Keratinocyte (primary cell): ENCODE results near the gene DKK3. TPM values are rescaled to one million over a fixed set of nuclear protein-coding genes. Genes with fewer than 3 reads are reported as not detected.

Experiments used
- DNase-seq: peaks from one replicate; pipeline ENCODE4 v3.0.0-alpha.2; 2011; ENCODE audit warnings: low read depth, missing footprints, low spot score
- FAIRE-seq: peaks from 2 replicates; lab custom pipeline; 2011; peaks lifted over from hg19 to GRCh38; lab: Jason Lieb, UNC
- H2AFZ ChIP-seq: 2 replicates; pipeline ENCODE4 v1.6.0; 2012; ENCODE audit warnings: low read length, control low read depth, inconsistent platforms; ENCODE audit not compliant: control insufficient read depth
- H3K27ac ChIP-seq: 2 replicates; pipeline ENCODE4 v1.5.1; 2011; ENCODE audit warnings: low read length; ENCODE audit not compliant: control insufficient read depth, insufficient read depth
- H3K27me3 ChIP-seq: 3 replicates; pipeline ENCODE4 v1.6.0; 2011; ENCODE audit warnings: low read length; ENCODE audit not compliant: control insufficient read depth, insufficient read depth; ENCODE audit errors: extremely low read depth
- H3K36me3 ChIP-seq, 2 experiments: 2 replicates in 1 of 2; 3 replicates in 1 of 2; pipeline ENCODE4 v1.5.1; 2011; ENCODE audit warnings: low read length in 2 of 2, mild to moderate bottlenecking in 1 of 2; ENCODE audit not compliant: control insufficient read depth in 2 of 2, insufficient read depth in 2 of 2; ENCODE audit errors: extremely low read depth in 1 of 2
- H3K4me1 ChIP-seq: 3 replicates; pipeline ENCODE4 v1.5.1; 2011; ENCODE audit warnings: low read length; ENCODE audit not compliant: control insufficient read depth, insufficient read depth; ENCODE audit errors: extremely low read depth
- H3K4me2 ChIP-seq: 3 replicates; pipeline ENCODE4 v1.6.0; 2011; ENCODE audit warnings: low read depth, low read length; ENCODE audit not compliant: control insufficient read depth, insufficient read depth; ENCODE audit errors: extremely low read depth
- H3K4me3 ChIP-seq, 3 experiments: fragments of 200-600 bp in 1 of 3; sonication (generic) in 1 of 3; 2 replicates in 2 of 3; 3 replicates in 1 of 3; pipeline ENCODE4 v1.5.1; 2011 to 2016; ENCODE audit warnings: low read length in 3 of 3, mild to moderate bottlenecking in 3 of 3, control low read depth in 2 of 3, inconsistent platforms in 1 of 3, low read depth in 1 of 3, mixed read lengths in 1 of 3, mixed run types in 1 of 3, moderate library complexity in 1 of 3; ENCODE audit not compliant: control insufficient read depth in 2 of 3, insufficient read depth in 2 of 3; ENCODE audit errors: extremely low read depth in 1 of 3
- H3K79me2 ChIP-seq: 2 replicates; pipeline ENCODE4 v1.6.0; 2012; ENCODE audit warnings: low read length; ENCODE audit not compliant: control insufficient read depth, insufficient read depth
- H3K9ac ChIP-seq: 3 replicates; pipeline ENCODE4 v1.6.0; 2011; ENCODE audit warnings: low read length; ENCODE audit not compliant: control insufficient read depth, insufficient read depth; ENCODE audit errors: extremely low read depth
- H3K9me1 ChIP-seq: 3 replicates; pipeline ENCODE4 v1.6.0; 2011; ENCODE audit warnings: low read length; ENCODE audit not compliant: control insufficient read depth, insufficient read depth; ENCODE audit errors: extremely low read depth
- H3K9me3 ChIP-seq: 2 replicates; pipeline ENCODE4 v1.5.1; 2012; ENCODE audit warnings: low read depth, low read length; ENCODE audit not compliant: control insufficient read depth
- H4K20me1 ChIP-seq: 3 replicates; pipeline ENCODE4 v1.6.0; 2011; ENCODE audit warnings: low read length; ENCODE audit not compliant: control insufficient read depth, insufficient read depth; ENCODE audit errors: extremely low read depth
- EZH2 ChIP-seq: IDR thresholded peaks from one replicate; pipeline ENCODE4 v1.6.1; 2012; ENCODE audit warnings: inconsistent platforms, mild to moderate bottlenecking, low read length, moderate library complexity
- dilution Hi-C: fragments of 300-500 bp; cut with MboI; formaldehyde crosslinking; loops from one replicate; pipeline ENCODE4 v1.7.0; 2020; ENCODE audit warnings: low sequenced_read_pairs; ENCODE audit not compliant: extremely low pct_ligation_motif_present
- polyA plus RNA-seq, 5 experiments: library from polyadenylated mRNA; depleted of rRNA in 3 of 5; stranded (reverse) in 3 of 5; stranded (forward) in 1 of 5; unstranded in 1 of 5; fragments of >200 nt; gene quantifications; 1 replicate in 1 of 5; 2 replicates in 3 of 5; 3 replicates in 1 of 5; pipeline versions ENCODE4 v1.2.1 to v1.2.3, GENCODE V29; 2011 to 2012; ENCODE audit warnings: missing spikeins in 2 of 5, low read depth in 1 of 5, low replicate concordance in 1 of 5
- TF ChIP-seq, protein P1 (sequence below), 3 experiments: IDR thresholded peaks in 1 of 3; conservative IDR thresholded peaks in 1 of 3; optimal IDR thresholded peaks in 1 of 3; 2 replicates in 2 of 3; 3 replicates in 1 of 3; pipeline versions ENCODE3 to v1.5.1; 2011; ENCODE audit warnings: low read length in 3 of 3, mild to moderate bottlenecking in 3 of 3, moderate library complexity in 2 of 3, control low read depth in 1 of 3, inconsistent platforms in 1 of 3; ENCODE audit not compliant: insufficient read depth in 2 of 3; ENCODE audit errors: extremely low read depth in 1 of 3

The DKK3 gene
- polyA plus RNA-seq, 1 donor (not counting 4 experiments of a cell fraction or from before 2014, with no cell fraction given), result 712 TPM

DNA sequence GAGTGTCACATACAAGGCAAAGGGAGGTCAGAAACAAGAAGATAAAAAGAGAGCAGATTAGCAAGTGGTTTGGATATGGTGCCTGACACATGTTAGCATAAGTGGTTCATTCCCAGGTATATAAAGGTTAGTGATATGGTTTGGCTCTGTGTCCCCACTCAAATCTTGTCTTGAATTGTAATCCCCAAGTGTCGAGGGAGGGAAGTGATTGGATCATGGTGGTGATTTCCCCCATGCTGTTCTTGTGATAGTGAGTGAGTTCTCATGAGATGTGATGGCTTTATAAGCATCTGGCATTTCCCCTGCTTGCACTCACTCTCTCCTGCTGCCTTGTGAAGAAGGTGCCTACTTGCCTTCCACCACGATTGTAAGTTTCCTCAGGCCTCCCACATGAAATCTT, 12.1 kb upstream of the DKK3 start:
- TF ChIP-seq, protein P1, sequence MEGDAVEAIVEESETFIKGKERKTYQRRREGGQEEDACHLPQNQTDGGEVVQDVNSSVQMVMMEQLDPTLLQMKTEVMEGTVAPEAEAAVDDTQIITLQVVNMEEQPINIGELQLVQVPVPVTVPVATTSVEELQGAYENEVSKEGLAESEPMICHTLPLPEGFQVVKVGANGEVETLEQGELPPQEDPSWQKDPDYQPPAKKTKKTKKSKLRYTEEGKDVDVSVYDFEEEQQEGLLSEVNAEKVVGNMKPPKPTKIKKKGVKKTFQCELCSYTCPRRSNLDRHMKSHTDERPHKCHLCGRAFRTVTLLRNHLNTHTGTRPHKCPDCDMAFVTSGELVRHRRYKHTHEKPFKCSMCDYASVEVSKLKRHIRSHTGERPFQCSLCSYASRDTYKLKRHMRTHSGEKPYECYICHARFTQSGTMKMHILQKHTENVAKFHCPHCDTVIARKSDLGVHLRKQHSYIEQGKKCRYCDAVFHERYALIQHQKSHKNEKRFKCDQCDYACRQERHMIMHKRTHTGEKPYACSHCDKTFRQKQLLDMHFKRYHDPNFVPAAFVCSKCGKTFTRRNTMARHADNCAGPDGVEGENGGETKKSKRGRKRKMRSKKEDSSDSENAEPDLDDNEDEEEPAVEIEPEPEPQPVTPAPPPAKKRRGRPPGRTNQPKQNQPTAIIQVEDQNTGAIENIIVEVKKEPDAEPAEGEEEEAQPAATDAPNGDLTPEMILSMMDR (optimal IDR thresholded peaks at IDR 0.05 in 1 of 3, IDR thresholded peaks at IDR 0.05 in 1 of 3, conservative IDR thresholded peaks at IDR 0.05 in 1 of 3; ENCODE audit: extremely low read depth in 1 of 3, insufficient read depth in 2 of 3, low read length in 3 of 3), result no peak
- TF ChIP-seq EZH2, result no peak
- FAIRE-seq (no peak), DNase-seq (no peak)
- no peak overlapping the region for H3K4me3 ChIP-seq
- H2AFZ ChIP-seq, result no peak overlapping the region
- no peak overlapping the region for H3K4me2 ChIP-seq
- dilution Hi-C loops, result no loop called here
- no peaks in the 10 kb centered on the region for H3K79me2 ChIP-seq
- no peaks in the 10 kb centered on the region for H3K27me3 ChIP-seq
- H3K36me3 ChIP-seq, result no peaks in the 10 kb centered on the region
- no peak overlapping the region for H3K27ac ChIP-seq
- no peaks in the 10 kb centered on the region for H3K9me1 ChIP-seq
- H3K9ac ChIP-seq, result no peak overlapping the region
- H4K20me1 ChIP-seq, result no peaks in the 10 kb centered on the region
- peaks cover 5% of the 10 kb centered on the region for H3K4me1 ChIP-seq
- H3K9me3 ChIP-seq, result no peaks in the 10 kb centered on the region

GRCh38 chr11:12019866-12020416, 11.5 kb upstream of the DKK3 start:
- H4K20me1 ChIP-seq, result no peaks in the 10 kb centered on the region
- H3K36me3 ChIP-seq, result no peaks in the 10 kb centered on the region
- no peaks in the 10 kb centered on the region for H3K27me3 ChIP-seq
- no peak overlapping the region for H3K4me2 ChIP-seq
- no peak for FAIRE-seq
- no peaks in the 10 kb centered on the region for H3K9me3 ChIP-seq
- no peaks in the 10 kb centered on the region for H3K79me2 ChIP-seq
- TF ChIP-seq EZH2, result no peak
- TF ChIP-seq, protein P1 (optimal IDR thresholded peaks at IDR 0.05 in 1 of 3, IDR thresholded peaks at IDR 0.05 in 1 of 3, conservative IDR thresholded peaks at IDR 0.05 in 1 of 3; ENCODE audit: extremely low read depth in 1 of 3, insufficient read depth in 2 of 3, low read length in 3 of 3), result no peak
- no peak for DNase-seq
- no peaks in the 10 kb centered on the region for H3K9me1 ChIP-seq
- no peak overlapping the region for H2AFZ ChIP-seq
- H3K9ac ChIP-seq, result no peak overlapping the region
- no peak overlapping the region for H3K4me3 ChIP-seq
- H3K4me1 ChIP-seq, result peaks cover 5% of the 10 kb centered on the region
- dilution Hi-C loops, result no loop called here
- H3K27ac ChIP-seq, result no peak overlapping the region
